Esophagus squamous epithelium (tissue), 5 donors: ENCODE results near the gene LRRC71. TPM values are rescaled to one million over a fixed set of nuclear protein-coding genes. Genes with fewer than 3 reads are reported as not detected.

ENCODE experiments used
- DNase-seq: peaks from one replicate; lab custom pipeline; 2025; lab: John Stamatoyannopoulos, UW
- H3K27ac ChIP-seq, 4 donors: fragments of 200-600 bp; sonication (generic); one replicate each; pipeline ENCODE4 v1.5.1; 2016 to 2019; ENCODE audit warnings: mild to moderate bottlenecking in 1 of 4
- H3K27me3 ChIP-seq, 4 donors: fragments of 200-600 bp; sonication (generic); 1 replicate in 3 of 4; 2 replicates in 1 of 4; pipeline versions ENCODE4 v1.5.1 to v1.6.0; 2017 to 2021; ENCODE audit warnings: antibody characterized with exemption in 1 of 4
- H3K36me3 ChIP-seq, 3 donors: fragments of 200-600 bp; sonication (generic); one replicate each; pipeline ENCODE4 v1.5.1; 2016 to 2019
- H3K4me1 ChIP-seq, 3 donors: fragments of 200-600 bp; sonication (generic); one replicate each; pipeline ENCODE4 v1.5.1; 2017 to 2019
- H3K4me3 ChIP-seq, 4 donors: fragments of 200-600 bp; sonication (generic); 1 replicate in 3 of 4; 2 replicates in 1 of 4; pipeline ENCODE4 v1.5.1; 2016 to 2019; ENCODE audit warnings: mild to moderate bottlenecking in 2 of 4, moderate library complexity in 1 of 4
- H3K9me3 ChIP-seq, 3 donors: fragments of 200-600 bp; sonication (generic); one replicate each; pipeline ENCODE4 v1.5.1; 2016 to 2019
- POLR2A ChIP-seq, 4 donors: fragments of 450-650 bp; IDR thresholded peaks; one replicate each; pipeline ENCODE4 v1.6.1; 2017; ENCODE audit warnings: antibody characterized with exemption in 4 of 4, mild to moderate bottlenecking in 4 of 4, moderate library complexity in 3 of 4
- WGBS, 2 donors: methylation state at CpG; one replicate each; pipeline ENCODE4 v1.1.5; 2018; 5-methylcytosine and 5-hydroxymethylcytosine counted together
- intact Hi-C: fragments of 100-400 bp; cut with DNase I; formaldehyde crosslinking; loops from one replicate; pipeline ENCODE4 v1.15.0; 2022
- total RNA-seq, 4 donors: library from RNA; depleted of rRNA; stranded (reverse); fragments of >200 nt; gene quantifications; one replicate each; pipeline ENCODE4 v1.1.0, GENCODE V29; 2016
- TF ChIP-seq, protein P1 (sequence below), 6 experiments: fragments of 450-650 bp in 4 of 6; fragments of 200-600 bp in 2 of 6; sonication (generic) in 2 of 6; IDR thresholded peaks; one replicate each; pipeline ENCODE4 v1.5.1; 2016 to 2019; ENCODE audit warnings: antibody characterized with exemption in 6 of 6, mild to moderate bottlenecking in 4 of 6, moderate library complexity in 4 of 6
- donor health status: DM: yes; HTN: yes; CAD: no.

Gene LRRC71
- total RNA-seq, 4 donors from 2014 or later = not detected

DNA sequence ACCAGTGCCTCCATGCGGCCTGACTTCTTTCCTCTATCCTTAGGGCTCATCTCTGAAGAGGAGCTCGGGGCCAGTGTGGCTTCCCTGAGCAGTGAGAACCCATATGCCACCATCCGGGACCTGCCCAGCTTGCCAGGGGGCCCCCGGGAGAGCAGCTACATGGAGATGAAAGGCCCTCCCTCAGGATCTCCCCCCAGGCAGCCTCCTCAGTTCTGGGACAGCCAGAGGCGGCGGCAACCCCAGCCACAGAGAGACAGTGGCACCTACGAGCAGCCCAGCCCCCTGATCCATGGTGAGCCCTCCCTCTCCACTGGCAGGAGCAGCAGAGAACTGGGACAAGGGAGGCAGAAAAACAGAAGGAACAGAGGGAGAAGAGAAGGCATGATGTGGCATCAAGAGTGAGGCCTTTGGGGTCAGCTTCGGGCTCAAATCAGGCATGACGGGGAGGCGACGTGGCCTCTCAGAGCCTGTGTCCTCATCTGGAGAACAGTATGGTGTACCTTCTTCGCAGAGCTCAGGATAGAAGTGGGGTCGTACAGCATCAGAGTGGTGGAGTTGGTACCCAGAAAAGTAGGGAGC is 6.5 kb upstream of the LRRC71 start:
- TF ChIP-seq, protein P1, sequence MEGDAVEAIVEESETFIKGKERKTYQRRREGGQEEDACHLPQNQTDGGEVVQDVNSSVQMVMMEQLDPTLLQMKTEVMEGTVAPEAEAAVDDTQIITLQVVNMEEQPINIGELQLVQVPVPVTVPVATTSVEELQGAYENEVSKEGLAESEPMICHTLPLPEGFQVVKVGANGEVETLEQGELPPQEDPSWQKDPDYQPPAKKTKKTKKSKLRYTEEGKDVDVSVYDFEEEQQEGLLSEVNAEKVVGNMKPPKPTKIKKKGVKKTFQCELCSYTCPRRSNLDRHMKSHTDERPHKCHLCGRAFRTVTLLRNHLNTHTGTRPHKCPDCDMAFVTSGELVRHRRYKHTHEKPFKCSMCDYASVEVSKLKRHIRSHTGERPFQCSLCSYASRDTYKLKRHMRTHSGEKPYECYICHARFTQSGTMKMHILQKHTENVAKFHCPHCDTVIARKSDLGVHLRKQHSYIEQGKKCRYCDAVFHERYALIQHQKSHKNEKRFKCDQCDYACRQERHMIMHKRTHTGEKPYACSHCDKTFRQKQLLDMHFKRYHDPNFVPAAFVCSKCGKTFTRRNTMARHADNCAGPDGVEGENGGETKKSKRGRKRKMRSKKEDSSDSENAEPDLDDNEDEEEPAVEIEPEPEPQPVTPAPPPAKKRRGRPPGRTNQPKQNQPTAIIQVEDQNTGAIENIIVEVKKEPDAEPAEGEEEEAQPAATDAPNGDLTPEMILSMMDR (IDR thresholded peaks at IDR 0.05) = no peak
- TF ChIP-seq POLR2A (IDR thresholded peaks at IDR 0.05) = no peak
- Histone ChIP-seq H3K27me3 (peaks cover 0 to 58% (median 0%) of the 10 kb centered on the region in 4 donors), H3K27ac (no peak overlapping the region), H3K4me3 (no peak overlapping the region), H3K4me1 (peaks cover 0 to 13% (median 4%) of the 10 kb centered on the region in 3 donors), H3K36me3 (peaks cover 0 to 59% (median 0%) of the 10 kb centered on the region in 3 donors), H3K9me3 (peaks cover 0 to 3% (median 0%) of the 10 kb centered on the region in 3 donors)
- intact Hi-C loops = no loop called here
- DNase-seq = no peak
- 97 to 100% methylated on average over 6 to 7 of the region's 13 CpGs for WGBS, 2 donors

DNA sequence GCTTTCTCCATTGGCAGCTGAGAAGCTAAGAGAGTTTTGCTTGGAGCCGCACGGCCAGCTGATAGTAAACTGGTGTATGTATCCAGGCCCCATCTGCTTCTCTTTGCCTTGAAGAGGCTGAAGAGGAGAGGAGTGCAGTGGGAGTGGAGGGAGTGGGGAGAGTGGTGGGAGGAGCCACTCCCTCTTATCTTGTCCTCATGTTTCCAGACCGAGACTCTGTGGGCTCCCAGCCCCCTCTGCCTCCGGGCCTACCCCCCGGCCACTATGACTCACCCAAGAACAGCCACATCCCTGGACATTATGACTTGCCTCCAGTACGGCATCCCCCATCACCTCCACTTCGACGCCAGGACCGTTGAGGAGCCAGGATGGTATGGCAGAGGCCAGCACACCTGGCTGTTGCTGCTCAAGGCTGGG is 6.0 kb upstream of the LRRC71 start:
- 84 to 85% methylated on average over 5 of the region's 9 CpGs for WGBS, 2 donors
- H3K36me3 ChIP-seq = peaks cover 0 to 58% (median 0%) of the 10 kb centered on the region in 3 donors
- no peak overlapping the region for H3K27ac ChIP-seq
- H3K9me3 ChIP-seq = peaks cover 0 to 3% (median 0%) of the 10 kb centered on the region in 3 donors
- H3K4me1 ChIP-seq = peaks cover 0 to 11% (median 3%) of the 10 kb centered on the region in 3 donors
- TF ChIP-seq, protein P1 (IDR thresholded peaks at IDR 0.05) = no peak
- TF ChIP-seq POLR2A (IDR thresholded peaks at IDR 0.05) = no peak
- H3K27me3 ChIP-seq = peaks cover 0 to 58% (median 0%) of the 10 kb centered on the region in 4 donors
- intact Hi-C loops = no loop called here
- no peak overlapping the region for H3K4me3 ChIP-seq
- DNase-seq = no peak

DNA sequence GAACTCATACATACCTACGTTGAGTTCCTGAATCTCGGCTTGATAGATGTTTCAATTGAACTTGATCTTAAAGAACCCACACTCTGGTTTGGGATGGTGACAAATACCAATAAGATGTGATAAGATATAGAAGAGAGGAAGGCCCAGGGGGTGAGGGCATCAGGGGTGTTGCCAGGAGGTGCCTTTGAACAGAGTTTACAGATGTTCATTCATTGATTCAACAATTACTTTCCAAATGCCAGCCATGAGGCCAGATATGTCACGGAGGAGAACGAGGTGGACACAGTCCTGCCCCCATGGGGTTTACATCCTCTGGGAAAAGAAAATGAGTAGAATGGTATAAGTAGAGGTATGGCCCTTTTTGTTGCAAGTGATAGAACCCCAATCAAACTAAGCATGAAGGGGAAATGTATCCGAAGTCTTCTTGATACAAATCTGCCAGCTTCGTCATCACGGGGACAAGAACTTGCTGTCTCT is 659 bp downstream of the LRRC71 start:
- no peak overlapping the region for H3K27ac ChIP-seq
- no peak for TF ChIP-seq POLR2A (IDR thresholded peaks at IDR 0.05)
- TF ChIP-seq, protein P1 (IDR thresholded peaks at IDR 0.05) = no peak
- no peak overlapping the region for H3K4me3 ChIP-seq
- peaks cover 0 to 3% (median 0%) of the 10 kb centered on the region in 3 donors for H3K9me3 ChIP-seq
- intact Hi-C loops = no loop called here
- peaks cover 9 to 86% (median 19%) of the 10 kb centered on the region in 4 donors for H3K27me3 ChIP-seq
- peaks cover 0 to 7% (median 0%) of the 10 kb centered on the region in 3 donors for H3K36me3 ChIP-seq
- no peak for DNase-seq
- 67 to 71% methylated on average over 7 of the region's 7 CpGs for WGBS, 2 donors
- peaks cover 17 to 25% (median 17%) of the 10 kb centered on the region in 3 donors for H3K4me1 ChIP-seq

DNA sequence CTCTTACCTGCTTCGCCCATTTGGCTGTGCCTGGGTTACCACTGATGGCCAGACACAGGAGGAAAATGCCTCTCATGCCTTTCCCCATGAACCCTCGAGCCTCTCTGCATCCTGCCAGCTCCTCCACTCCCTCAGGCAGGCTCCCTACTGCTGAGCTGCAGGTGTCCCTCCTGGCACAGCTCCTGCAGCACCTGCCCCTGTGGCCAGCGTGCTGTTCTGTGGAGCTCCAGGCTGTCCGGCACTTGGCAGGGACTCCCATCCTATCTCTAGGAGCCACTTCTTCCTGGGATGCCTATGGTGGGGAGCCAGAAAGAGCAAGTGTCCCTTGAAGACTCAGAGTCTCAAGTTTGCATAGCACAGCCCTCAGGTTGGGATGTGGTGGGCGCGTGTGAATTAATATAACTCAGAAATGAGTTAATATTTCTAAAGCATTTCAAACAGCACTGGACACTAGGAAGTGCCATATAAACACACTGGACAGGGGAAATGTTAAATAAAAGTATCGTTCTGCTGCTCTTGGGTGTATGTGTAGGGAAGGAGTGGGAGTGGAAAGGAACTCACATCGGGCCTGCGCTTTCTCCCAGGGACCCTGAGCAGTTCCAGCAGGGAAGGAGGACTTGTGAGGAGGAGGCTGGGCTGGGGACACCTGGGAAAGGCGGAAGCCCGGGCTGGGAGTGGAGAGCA is 2.7 kb downstream of the LRRC71 start:
- no peaks in the 10 kb centered on the region for H3K36me3 ChIP-seq

More for the DNA sequence above, 2.7 kb downstream of the LRRC71 start:
- H3K9me3 ChIP-seq = peaks cover 0 to under 1% (median 0%) of the 10 kb centered on the region in 3 donors
- H3K27ac ChIP-seq = no peak overlapping the region
- DNase-seq = no peak
- H3K27me3 ChIP-seq = peaks cover 12 to 100% (median 25%) of the 10 kb centered on the region in 4 donors
- H3K4me1 ChIP-seq = peaks cover 24 to 37% (median 27%) of the 10 kb centered on the region in 3 donors
- WGBS, 2 donors = 13 to 18% methylated on average over 9 to 10 of the region's 11 CpGs
- intact Hi-C loops = no loop called here
- TF ChIP-seq, protein P1 (IDR thresholded peaks at IDR 0.05) = no peak
- TF ChIP-seq POLR2A (IDR thresholded peaks at IDR 0.05) = no peak
- H3K4me3 ChIP-seq = peak overlapping the region in 1 of 4 donors; percentile 39
